Cortex of kidney (tissue), 1 donor: ENCODE data around the gene LRP1B.

Experiments
- DNase-seq: peaks from one replicate; lab custom pipeline; 2025; lab: John Stamatoyannopoulos, UW

The LRP1B gene

DNA sequence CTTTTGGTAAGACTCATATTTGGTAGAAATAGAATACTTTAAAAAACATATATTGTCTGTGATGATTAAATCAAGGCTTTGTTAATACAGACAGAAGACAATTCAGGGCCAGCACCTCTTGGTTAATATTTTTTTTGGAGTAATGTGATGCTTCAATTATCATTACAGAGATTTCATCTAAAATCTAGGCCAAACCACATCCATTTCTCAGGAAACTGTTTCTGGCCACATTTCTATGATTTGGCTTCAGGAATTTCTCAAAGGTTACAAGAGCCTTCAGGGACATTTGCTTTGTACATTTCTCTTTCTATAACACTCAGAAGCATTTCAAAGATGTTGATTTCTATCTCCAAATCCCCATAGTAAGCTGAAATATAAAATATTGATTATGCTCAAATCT is 614.9 kb downstream of the LRP1B start:
- no peak for DNase-seq

DNA sequence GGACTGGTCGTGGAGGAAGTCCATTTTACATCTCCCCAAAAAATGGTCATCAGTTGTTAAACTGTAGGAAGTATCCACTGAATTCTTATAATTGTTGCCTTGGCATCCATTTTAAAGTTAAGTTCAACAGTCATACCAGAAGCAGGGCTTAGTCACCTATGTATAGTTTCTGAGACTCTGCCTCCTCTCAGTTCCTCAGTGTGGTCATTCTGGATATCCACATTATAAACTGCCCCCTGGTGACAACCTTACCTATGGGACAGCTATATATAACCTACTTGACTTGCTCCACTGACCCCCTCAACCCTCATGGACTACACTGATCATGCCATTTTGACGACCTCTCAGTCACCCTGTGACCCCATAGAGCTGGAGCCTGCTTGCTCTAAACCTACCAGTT is 617.0 kb downstream of the LRP1B start:
- no peak for DNase-seq

DNA sequence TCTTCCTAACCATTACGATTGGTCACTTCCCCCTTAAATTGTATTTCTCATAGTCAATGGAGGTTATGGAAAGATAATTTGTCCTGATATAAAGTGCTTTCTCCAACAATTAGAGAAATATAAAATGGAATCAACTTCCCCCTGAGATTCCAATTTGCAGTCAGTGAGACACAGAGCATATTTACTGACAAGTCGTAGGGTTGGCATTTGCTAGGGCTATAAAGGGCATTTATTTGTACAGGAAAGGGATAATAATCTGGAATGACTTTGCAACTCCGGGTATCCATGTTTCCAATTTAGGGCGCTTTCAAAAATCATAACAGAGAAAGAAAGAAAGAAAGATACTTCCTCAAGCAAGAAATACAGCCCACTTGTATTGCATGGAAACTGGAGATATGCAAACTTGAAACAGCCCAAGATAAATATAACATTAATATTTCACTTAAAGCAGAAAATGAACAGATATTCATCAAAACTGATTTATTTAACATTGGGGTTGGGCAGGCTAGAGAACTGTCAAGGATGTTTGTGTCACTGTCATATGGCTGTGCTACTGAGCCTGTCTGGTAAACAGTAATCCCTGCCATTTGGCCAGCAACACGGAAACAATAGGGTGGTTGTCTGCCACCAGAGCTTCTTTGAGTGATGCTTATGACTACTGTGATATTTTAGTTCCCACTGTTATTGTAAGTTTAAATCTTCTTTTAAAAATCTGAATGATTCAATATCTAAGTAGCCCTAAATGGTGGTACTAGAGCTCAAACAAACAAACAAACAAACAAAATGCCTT is 621.8 kb downstream of the LRP1B start:
- DNase-seq, result no peak

DNA sequence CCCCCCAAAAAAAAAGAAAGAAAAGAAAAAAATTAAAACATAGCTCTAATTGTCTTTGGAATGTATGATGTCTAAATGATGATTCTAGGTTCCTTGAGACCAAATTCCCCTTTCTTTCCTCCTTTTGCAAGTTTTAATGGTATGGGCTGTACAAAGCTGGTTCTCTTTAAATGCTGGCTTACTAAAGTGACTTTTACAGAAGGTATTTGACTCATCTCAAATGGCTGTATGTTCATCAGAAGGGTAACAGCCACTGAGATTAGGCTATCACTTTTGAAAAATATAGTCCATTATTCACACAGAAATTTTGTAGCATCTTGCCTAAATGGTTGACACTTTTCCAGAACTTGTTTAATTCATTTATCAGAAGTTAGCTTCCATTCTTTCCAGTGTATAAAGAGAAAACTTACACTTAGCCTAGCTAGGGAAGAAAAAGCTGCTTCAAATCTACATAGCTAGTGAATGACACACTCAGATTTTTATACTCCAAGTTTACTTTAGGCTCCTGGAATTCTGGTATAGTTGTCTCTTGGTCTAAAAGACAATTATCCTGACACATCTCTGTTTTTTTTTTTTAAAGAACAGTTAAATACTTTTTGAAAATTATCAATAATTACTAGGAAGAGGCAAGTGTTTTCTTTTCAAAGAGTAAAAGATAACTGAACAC is 622.6 kb downstream of the LRP1B start:
- DNase-seq, result no peak

DNA sequence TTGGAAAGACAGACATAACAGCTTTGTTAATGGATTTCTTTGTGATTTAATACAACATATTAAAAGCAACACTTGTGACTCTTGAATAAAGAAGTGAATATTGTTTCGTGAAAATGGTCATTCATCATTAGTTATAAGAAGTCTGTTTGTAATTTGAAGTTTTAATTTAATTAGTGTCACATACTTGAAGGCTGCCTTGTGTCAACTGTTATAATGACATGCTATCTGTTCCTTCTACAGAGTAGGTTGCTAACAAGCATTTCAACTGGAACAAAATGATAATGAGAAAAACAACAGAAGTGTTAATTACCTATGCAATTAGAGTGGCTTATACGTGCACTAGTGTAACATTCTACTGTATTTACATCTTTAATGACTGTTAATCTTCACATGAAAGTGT is 624.7 kb downstream of the LRP1B start:
- no peak for DNase-seq

DNA sequence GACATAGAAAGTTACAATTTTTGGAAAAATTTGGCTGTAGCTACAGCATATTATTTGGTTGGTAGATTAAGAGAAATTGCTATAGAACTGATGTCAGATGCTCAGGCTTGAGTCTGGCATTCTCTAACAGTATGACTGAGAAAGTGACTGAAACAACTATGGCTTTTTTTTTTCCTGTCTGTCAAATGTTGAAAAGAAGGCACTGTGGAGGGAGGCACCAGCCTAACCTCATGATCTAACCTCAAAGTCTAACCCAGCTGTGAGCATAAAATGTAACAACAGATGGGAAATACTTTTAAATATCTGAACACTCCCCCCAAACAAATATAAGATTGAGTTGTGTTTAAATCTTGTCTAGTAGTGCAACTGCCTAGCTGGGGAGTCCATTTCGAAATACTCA is 629.1 kb downstream of the LRP1B start:
- no peak for DNase-seq

DNA sequence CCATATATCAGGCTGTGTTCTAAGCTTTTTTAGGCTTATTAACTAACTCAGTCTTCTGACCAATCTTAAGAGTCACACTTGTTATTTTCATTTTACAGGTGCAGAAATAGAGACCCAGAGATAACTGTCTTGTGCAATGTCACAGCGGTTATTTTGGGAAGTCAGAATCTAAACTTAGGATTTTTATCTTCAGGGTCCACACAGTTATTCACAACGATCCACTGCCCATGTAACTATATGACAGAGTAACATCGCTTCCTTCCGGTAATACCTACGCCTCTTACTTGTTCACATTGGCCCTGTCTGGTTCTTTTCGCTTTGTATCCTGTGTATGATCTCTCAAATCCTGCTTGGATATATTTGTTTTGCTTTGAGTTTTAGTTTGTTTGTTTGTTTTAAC is 631.7 kb downstream of the LRP1B start:
- DNase-seq, result no peak

DNA sequence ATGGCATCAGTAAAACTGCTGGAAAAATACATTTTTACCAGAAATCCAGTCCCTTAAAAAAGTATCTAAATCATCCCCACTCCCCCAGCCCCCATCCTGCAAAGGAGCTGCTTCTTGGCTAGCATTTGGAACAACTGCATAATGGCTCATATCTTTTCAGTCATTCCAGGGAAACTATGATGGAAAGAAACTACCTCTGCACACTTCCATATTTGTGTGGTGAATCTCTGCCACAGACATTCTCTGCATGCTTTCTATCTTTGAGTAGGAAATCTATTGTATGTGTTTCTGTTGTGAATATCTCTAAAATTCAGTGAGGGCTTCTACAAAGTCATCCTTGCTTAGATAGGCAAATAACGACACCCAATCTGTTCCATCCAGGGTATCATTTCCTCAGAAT is 632.3 kb downstream of the LRP1B start:
- DNase-seq, result no peak

DNA sequence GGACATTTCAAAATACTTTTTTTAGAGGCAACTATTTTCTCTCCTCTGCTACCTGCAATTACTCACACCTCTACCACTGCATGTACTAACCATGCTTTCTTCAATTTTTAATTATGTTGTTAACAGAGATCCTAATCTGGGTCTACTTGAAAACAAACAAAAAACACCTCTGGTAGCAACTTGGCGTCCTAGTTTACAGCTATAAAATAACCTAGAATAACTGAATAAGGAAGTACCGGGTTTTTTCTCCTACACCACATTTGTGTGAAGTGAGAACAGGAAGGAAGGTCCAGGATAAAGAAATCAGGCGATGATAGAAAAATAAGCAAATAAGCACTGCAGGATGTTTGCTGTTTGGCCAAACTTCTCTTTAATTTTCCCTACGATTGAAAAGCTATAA is 633.5 kb downstream of the LRP1B start:
- DNase-seq, result no peak

DNA sequence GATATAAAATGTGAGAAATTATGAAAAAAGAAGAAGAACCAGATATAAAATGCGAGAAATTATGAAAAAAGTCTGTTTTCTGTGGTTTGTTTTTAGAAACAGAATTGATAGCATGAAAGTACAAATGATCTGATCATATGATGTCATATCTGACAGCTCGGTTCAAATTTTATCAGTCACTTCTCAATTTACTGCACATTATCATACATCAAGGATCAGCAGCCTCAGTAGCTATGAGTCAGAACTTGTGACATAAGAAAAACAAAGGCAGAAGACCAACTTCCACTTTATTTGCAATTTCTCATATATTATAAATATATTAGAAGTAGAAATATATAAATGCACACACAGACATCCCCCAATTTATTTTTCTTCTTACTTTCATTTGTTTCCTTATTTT is 634.0 kb downstream of the LRP1B start:
- no peak for DNase-seq

DNA sequence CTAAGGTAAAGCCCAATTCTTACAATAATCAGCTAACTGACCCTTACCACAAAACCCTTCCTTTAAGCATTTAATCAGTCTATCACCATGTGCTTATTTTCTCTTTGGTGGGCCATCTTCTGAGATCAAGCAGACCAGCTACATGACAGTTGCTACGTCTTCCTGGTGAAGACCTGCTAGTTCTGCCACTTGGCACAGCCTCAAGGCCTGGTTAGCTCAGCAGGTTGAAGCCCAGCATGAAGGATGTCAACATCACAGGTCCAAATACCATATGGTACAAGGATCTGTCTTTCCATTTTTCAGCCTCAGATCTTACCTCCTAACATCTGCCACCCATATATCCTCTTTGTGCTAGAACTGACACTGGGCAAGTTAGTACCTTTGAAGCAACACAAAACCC is 636.9 kb downstream of the LRP1B start:
- DNase-seq, result no peak

DNA sequence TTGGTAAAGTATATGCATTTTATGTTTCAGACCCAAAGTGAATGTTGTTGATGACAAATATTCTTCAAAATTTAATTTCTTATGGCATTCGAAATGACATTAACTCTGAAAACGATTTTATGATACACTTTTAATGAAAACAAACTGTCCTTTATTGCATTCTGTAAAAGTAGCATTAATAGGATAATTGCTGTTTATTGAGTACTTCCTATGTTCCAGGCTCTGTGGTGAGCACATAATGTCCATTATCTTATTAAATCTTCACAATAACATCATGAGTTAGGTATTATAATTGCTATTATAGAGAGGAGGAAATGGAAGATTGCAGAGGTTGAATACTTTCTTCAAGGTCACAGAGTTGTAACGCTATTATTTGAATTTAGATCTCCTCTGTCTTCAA is 638.0 kb downstream of the LRP1B start:
- no peak for DNase-seq

DNA sequence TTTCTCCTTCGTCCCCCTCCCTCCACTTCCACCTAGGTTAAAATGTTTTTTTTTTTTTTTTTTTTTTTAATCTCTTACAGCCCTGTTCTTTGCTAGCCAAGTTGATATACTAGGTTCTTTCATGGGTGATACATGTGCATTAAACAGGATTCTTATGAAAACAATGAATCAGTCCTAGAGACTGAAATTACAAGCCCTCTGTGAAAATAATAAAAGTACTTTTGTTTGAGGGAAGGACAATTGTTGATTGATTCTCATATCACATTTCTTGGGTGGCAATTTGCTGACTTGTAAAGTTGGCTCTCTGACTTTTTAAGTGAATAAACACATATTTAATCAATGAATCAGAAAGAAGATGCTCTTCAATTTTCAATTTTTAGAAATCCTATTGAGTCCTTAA is 639.9 kb downstream of the LRP1B start:
- no peak for DNase-seq

DNA sequence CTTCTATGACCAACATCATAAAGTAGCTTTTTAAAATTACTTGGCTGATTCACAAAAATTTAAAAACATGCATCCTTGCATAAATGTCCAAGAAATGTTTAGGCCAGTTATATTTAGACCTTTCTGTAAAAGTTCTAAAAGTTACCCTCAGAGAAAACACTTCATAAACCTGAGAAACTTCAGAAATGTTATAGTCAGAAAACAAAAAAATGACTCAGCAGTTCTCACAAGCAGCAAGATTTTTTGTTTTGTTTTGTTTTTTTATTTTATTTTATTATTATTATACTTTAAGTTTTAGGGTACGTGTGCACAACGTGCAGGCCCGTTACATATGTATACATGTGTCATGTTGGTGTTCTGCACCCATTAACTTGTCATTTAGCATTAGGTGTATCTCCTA is 648.1 kb downstream of the LRP1B start:
- DNase-seq, result no peak

DNA sequence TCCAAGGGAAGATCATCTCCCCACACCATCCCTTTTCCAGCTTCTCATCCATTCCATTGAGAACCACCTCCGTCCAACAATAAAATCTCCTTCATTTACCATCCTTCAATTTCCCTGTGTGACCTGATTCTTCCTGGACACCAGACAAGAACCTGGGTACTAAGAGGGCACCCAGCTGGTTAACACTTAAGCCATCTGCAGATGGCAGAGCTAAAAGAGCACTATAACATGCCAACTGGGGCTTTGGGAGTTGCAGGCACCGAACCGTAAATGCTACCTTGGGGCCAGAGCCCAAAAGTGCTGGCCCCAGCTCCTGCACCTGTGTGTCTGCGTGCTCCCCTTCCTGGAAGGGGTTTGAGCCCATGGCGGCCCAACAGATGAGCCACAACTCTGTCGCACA is 655.0 kb downstream of the LRP1B start:
- no peak for DNase-seq

DNA sequence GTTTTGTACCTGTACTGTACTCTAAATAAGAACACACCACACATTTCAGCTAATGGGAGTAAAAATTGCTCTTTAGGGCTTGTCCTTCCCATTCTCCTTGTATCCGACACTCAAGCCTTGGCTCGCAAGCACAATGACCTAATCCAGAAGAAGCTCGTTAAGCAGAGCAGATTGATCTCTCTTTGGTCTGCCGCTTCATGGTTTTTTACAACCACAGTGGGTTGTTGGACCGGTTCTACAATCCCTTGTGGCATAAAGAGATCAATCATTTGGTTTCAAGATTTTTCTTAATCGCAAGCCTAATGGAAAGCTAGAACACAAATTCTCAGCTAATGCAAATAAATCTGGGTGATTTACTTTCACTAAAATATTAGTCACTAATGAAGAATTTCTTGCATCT is 662.1 kb downstream of the LRP1B start:
- DNase-seq, result no peak

DNA sequence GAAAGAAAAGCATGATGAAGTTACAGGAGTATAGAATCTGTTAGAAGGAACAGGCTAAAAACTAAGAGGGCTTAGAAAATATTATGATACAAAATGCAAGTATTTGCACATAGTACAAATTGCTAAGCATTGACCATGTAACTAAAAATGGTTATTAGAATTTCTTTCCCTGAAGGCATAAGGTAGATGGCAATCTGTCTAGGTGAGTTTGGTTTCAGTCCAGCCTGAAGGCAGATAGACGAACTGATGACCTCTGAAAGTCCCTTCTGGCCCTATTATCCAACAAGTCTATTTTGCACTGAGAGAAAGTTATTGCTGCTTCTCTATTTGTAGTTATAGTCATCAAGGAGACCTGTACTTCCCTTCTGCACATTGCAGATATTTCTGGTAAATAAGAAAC is 663.5 kb downstream of the LRP1B start:
- no peak for DNase-seq

DNA sequence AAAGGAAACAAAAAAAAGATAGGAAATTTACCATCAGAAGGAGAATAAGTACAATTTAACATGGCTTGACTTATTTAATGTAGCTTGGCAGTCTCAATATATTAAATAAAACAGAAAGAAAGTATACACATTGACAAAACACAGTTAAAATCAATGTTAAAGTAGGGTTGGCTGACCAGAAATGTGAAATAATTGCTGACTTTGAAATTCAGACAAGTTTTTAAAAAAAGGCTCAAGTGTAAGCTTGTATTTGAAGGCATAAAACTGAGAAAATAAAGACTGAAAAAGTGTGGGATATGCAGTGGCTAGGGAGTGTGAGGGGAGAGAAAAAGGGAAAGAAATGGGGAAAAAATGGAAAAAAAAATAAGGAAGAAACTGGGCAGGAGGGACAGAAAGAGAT is 665.8 kb downstream of the LRP1B start:
- DNase-seq, result no peak

DNA sequence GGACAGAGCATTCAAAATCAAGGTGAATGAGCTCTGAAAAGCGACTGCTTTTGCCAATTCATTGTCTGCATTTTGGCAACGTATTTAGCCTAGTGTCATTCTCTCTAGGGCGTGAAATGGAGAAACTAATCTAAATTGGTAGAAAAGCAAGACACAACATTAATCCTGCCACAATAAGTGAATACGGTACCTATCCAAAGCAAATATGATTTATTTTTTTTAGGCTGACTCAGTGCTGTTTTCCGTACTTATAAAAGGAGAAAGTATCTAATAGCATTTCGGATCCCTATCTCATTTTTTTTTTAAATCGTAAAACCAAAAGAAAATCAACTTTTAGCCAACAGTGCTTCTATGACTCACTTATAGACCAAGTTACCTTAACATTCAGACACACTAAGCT is 672.5 kb downstream of the LRP1B start:
- no peak for DNase-seq

DNA sequence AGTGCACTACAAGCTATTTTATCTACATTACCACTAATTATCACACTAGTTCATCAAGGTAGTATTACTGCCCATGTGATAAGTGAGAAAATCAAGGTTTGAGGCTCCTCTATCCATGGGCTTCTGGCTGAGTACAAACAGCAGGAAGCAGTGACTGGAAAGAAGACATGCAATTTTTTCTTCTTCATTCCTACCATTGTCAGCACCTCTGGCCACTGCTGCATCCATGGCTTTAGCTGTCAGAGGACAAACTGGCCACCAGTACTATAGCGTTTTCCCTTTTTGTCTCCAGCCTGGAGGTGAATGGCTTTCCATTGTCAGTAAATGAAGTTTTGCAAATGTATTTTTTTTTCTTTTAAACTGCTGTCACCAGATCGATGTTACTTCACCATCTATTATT is 674.9 kb downstream of the LRP1B start:
- no peak for DNase-seq

DNA sequence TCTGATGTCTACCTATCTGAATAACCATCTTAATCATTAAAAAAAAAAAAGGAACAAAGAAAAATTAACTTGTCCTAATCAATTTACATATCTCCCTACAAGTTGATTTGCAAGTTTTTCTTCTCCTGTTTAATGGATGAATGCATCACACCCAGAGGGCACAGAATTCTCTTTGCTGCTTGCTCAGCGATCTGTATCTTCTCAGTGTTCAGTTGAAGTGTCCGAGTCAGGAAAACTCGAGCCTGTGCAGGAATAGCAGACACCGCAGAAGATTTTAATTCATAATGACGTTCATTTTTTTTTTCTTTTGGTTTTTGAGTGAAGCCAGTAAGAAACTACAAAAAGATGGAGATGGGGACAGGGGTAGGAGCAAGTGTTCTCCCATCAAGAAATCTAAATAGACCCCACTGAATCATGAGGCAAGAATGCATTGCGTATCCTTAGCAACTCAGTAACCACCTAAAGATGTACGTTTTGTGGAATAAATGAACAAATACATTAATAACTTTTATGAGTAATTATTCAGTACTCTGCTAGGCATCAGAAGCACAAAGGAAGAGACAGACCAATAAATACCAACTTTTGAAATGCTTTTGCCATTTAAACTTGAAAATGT is 675.5 kb downstream of the LRP1B start:
- DNase-seq, result no peak

DNA sequence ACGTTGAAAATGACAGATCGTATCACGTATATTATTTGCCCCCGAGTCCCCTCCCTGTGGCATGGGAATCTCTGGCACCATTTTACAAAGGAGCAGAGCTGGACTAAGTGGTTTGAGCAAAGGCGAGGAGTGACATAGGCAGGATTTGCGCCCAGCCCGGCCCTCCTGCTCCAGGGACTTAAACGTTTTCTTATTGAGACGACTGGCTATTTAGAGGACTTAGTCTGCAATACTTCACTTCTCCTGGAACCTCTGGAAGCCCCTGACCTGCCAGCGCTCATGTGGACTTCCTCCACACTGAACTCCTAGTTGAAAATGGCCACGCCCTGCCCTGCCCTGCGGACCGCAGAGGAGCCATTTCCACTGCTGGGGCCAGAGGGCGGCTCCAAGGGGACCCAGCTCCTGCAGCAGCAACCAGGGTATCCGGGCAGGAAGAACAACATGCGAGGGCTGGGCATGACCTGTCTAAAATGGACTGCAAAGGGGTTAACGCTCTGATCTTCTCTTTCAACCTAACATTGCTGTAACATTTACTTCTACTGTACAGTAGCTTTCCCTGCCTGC is 690.7 kb downstream of the LRP1B start:
- no peak for DNase-seq

DNA sequence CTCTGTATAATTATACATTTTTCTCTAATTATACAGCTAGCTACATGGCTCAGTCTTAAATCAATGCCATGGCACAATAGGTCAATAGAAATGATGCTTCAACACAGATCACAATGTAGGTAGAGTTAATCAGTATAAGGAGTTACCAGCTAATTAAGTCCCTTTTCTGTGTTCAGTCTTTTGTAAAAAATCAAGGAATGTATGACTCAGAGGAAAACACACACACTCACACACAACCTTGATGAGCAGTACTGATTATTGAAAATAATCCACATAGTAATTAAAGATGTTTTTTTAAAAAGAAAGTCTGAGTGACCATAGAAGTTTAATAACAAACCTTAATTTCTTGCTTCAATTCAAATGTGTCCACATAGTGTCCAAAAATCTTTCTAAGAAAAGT is 691.3 kb downstream of the LRP1B start:
- no peak for DNase-seq
